Adrenal gland (tissue), 12 donors: ENCODE measurements around the gene TFDP1. TPM values are rescaled to one million over a fixed set of nuclear protein-coding genes. Genes with fewer than 3 reads are reported as not detected.

Experiments used
- DNase-seq, 7 donors: peaks; one replicate each; pipeline ENCODE4 v3.0.0-alpha.2; 2019 to 2020
- H3K27ac ChIP-seq, 5 donors: fragments of 200-600 bp; sonication (generic) in 4 of 5; 1 replicate in 3 of 5; 2 replicates in 2 of 5; pipeline versions ENCODE4 v1.5.1 to v1.8.0; 2016 to 2020; ENCODE audit warnings: mild to moderate bottlenecking in 1 of 5
- H3K27me3 ChIP-seq: fragments of 200-600 bp; 2 replicates; pipeline ENCODE4 v1.8.0; 2021
- H3K36me3 ChIP-seq, 2 donors: fragments of 200-600 bp; replicated peaks in 1 of 2; 1 replicate in 1 of 2; 2 replicates in 1 of 2; pipeline versions ENCODE4 v1.5.1 to v1.8.0; 2018 to 2022
- H3K4me1 ChIP-seq, 2 donors: fragments of 200-600 bp; replicated peaks in 1 of 2; 1 replicate in 1 of 2; 2 replicates in 1 of 2; pipeline versions ENCODE4 v1.5.1 to v1.8.0; 2018 to 2021
- H3K4me3 ChIP-seq, 4 donors: fragments of 200-600 bp; sonication (generic) in 3 of 4; one replicate each; pipeline ENCODE4 v1.5.1; 2016 to 2018
- H3K9me3 ChIP-seq, 3 donors: fragments of 200-600 bp; sonication (generic) in 1 of 3; replicated peaks in 1 of 3; 1 replicate in 2 of 3; 2 replicates in 1 of 3; pipeline versions ENCODE4 v1.5.1 to v1.8.0; 2016 to 2021
- POLR2A ChIP-seq, 2 donors: fragments of 450-650 bp; IDR thresholded peaks; one replicate each; pipeline ENCODE4 v1.6.1; 2017; ENCODE audit warnings: antibody characterized with exemption in 2 of 2, mild to moderate bottlenecking in 2 of 2, moderate library complexity in 1 of 2
- whole genome bisulfite sequencing, 4 donors: extraction: QIAGEN DNeasy Blood & Tissue Kit in 2 of 4; methylation state at CpG; one replicate each; pipeline versions ENCODE4 v1.1.5 to v1.1.7; 2013 to 2017; 5-methylcytosine and 5-hydroxymethylcytosine counted together
- intact Hi-C, 2 donors: fragments of 100-400 bp; cut with DNase I; formaldehyde crosslinking; loops; one replicate each; pipeline versions ENCODE4 v1.14.1 to v1.15.0; 2022 to 2023
- polyA plus RNA-seq, 3 donors: library from polyadenylated mRNA; stranded (reverse); fragments of 200-250 nt in 2 of 3; fragments of 350-450 nt in 1 of 3; fragmentation: Illumina TruSeq in 1 of 3; extraction: RNeasy Lipid Tissue Mini Kit (QIAGEN cat#74804) in 1 of 3; gene quantifications; one replicate each; pipeline ENCODE4 v1.2.3, GENCODE V29; 2013 to 2014
- total RNA-seq, 9 donors: library from RNA; depleted of rRNA in 4 of 9; stranded (reverse); fragments of >200 nt in 4 of 9; fragments of 120-200 nt in 1 of 9; fragmentation: NEBNext Ultra II Directional in 1 of 9; extraction: Animal tissue kit (Norgen Biotek cat#: 25700) in 1 of 9; gene quantifications; one replicate each; pipeline versions ENCODE4 v1.1.0 to v1.2.4, GENCODE V29; 2013 to 2023
- TF ChIP-seq, protein P1 (sequence below), 6 experiments: fragments of 450-650 bp in 4 of 6; fragments of 200-600 bp in 2 of 6; sonication (generic) in 1 of 6; IDR thresholded peaks; 1 replicate in 5 of 6; 2 replicates in 1 of 6; pipeline versions ENCODE4 v1.5.1 to v1.8.0; 2016 to 2021; ENCODE audit warnings: antibody characterized with exemption in 6 of 6, mild to moderate bottlenecking in 2 of 6, moderate library complexity in 1 of 6
- donor health status: healthy with polysubstance abuse.
- donor health status: Bipolar disorder and iron deficiency.
- donor health status: DM: yes; HTN: yes; CAD: no.
- donor health status: DM: no; HTN: no; CAD: no.
- donor health status: DM: no; HTN: no; CAD: no.
- donor health status: DM: yes; HTN: yes; CAD: no.

TFDP1 gene
- total and polyA plus RNA-seq, 12 donors: 16.5 to 50.0 (median 35.5) TPM

GRCh38 chr13:113668491-113668971, 84.0 kb downstream of the TFDP1 start:
- Histone ChIP-seq H3K27me3 (no peaks in the 10 kb centered on the region), H3K4me3 (no peak overlapping the region), H3K36me3 (no peaks in the 10 kb centered on the region), H3K27ac (no peak overlapping the region), H3K4me1 (no peaks in the 10 kb centered on the region), H3K9me3 (no peaks in the 10 kb centered on the region)
- peak in 2 of 7 donors; percentile 9 to 11 for DNase-seq
- intact Hi-C loops: no loop called here
- TF ChIP-seq, protein P1, sequence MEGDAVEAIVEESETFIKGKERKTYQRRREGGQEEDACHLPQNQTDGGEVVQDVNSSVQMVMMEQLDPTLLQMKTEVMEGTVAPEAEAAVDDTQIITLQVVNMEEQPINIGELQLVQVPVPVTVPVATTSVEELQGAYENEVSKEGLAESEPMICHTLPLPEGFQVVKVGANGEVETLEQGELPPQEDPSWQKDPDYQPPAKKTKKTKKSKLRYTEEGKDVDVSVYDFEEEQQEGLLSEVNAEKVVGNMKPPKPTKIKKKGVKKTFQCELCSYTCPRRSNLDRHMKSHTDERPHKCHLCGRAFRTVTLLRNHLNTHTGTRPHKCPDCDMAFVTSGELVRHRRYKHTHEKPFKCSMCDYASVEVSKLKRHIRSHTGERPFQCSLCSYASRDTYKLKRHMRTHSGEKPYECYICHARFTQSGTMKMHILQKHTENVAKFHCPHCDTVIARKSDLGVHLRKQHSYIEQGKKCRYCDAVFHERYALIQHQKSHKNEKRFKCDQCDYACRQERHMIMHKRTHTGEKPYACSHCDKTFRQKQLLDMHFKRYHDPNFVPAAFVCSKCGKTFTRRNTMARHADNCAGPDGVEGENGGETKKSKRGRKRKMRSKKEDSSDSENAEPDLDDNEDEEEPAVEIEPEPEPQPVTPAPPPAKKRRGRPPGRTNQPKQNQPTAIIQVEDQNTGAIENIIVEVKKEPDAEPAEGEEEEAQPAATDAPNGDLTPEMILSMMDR (IDR thresholded peaks at IDR 0.05): no peak
- no peak for TF ChIP-seq POLR2A (IDR thresholded peaks at IDR 0.05)
- 77 to 89% (median 84%) methylated on average over 8 to 24 of the region's 24 CpGs for WGBS, 4 donors

DNA sequence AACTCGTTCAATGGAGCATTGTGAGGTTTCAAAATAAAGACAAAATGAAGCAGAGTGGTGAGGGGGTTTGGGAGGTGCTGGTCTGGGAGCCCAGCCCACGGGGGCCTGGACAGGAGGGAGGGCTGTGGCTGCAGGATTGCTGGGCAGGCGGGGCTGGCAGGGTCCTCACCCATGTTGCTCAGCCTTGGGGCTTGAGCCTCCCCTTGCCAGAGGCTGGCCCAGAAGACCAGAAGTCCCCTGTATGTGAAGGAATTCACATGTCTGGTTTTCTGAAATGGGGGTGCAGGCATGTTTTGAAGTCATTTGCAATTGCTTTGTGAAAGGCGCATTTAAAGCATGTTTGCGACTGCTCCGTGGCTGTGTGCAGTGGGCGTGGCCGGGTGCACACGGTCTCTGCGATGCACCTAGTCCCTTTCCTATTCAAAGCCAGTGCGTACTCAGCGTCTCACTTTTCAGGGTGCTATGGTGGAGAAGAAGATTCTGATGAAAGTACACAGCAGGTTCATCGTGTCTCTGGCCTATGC, 84.7 kb downstream of the TFDP1 start:
- Histone ChIP-seq H3K4me3 (no peak overlapping the region), H3K36me3 (no peaks in the 10 kb centered on the region), H3K27ac (no peak overlapping the region), H3K9me3 (no peaks in the 10 kb centered on the region), H3K27me3 (no peaks in the 10 kb centered on the region), H3K4me1 (no peaks in the 10 kb centered on the region)
- intact Hi-C loops: no loop called here
- DNase-seq: peak in 2 of 7 donors; percentile 5 to 7
- 69 to 85% (median 76%) methylated on average over 12 to 13 of the region's 13 CpGs for WGBS, 4 donors
- TF ChIP-seq, protein P1 (IDR thresholded peaks at IDR 0.05): no peak
- no peak for TF ChIP-seq POLR2A (IDR thresholded peaks at IDR 0.05)

DNA sequence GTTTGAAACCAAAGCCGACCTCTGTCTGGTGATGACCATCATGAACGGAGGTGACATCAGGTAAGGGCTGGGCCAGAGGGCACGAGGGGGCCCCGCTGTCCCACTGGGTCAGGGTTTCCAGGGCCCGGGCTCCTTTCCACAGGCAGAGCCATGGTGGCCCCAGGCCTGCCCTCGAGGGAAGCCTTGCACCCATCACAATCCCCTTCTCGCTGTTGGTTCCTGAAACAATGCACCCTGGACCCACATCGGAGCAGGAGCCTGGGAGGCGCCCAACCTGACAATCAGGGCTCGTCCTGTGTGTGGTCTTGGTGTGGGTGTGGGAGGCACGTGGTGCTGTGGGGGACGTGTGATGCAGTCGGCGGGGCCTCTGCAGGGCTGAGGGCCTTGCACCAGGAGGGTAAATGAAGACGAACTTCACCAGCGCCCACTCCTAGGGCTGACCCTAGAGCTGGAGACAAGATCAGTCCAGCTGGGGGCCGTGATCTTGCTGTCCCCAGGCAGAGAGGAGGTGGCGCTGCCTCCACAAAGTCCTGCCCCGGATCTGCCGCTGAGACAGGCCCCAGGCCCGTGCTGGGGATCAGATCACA, 85.3 kb downstream of the TFDP1 start:
- WGBS, 4 donors: 83 to 91% (median 87%) methylated on average over 8 to 21 of the region's 21 CpGs
- peak in 2 of 7 donors; percentile 10 to 11 for DNase-seq
- no peaks in the 10 kb centered on the region for H3K9me3 ChIP-seq
- TF ChIP-seq, protein P1 (IDR thresholded peaks at IDR 0.05): no peak
- no peak for TF ChIP-seq POLR2A (IDR thresholded peaks at IDR 0.05)
- no peaks in the 10 kb centered on the region for H3K36me3 ChIP-seq
- no peaks in the 10 kb centered on the region for H3K27me3 ChIP-seq
- intact Hi-C loops: no loop called here
- no peak overlapping the region for H3K4me3 ChIP-seq
- no peaks in the 10 kb centered on the region for H3K4me1 ChIP-seq
- H3K27ac ChIP-seq: no peak overlapping the region

- peak in 2 of 7 donors; percentile 2 to 7 for DNase-seq
- Histone ChIP-seq H3K27ac (no peak overlapping the region), H3K4me1 (no peaks in the 10 kb centered on the region), H3K36me3 (no peaks in the 10 kb centered on the region), H3K4me3 (no peak overlapping the region), H3K27me3 (no peaks in the 10 kb centered on the region), H3K9me3 (no peaks in the 10 kb centered on the region)
- intact Hi-C loops: no loop called here
- 90 to 94% (median 91%) methylated on average over 16 to 19 of the region's 19 CpGs for WGBS, 4 donors
- no peak for TF ChIP-seq POLR2A (IDR thresholded peaks at IDR 0.05)
- TF ChIP-seq, protein P1 (IDR thresholded peaks at IDR 0.05): no peak
Measured at GRCh38 chr13:113670541-113670940, 86.0 kb downstream of the TFDP1 start.
